Measurements from ENCODE around the gene ZNF808.
"Not testable (repeated sequence)": the region's sequence is repeated elsewhere in the genome, so short reads cannot be mapped to it uniquely, and the experiment has no call there.

Gene ZNF808

DNA sequence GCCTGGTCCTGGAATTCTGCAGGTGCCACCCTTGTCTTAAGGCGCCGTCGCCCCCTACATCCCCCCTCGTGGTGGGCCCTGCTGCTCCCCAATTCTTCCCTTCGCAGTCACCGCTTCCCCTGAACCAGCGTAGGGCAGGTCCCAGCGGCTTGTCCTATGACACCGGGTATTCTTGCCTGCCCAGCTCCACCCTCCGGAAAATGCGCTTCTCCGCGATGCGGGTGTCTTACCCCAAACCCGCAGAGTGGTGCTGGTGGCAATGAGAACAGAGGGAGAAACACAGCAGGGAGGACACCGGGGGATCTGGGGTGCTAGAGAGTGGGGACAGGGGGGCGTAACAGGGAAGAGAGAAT is 9.0 kb downstream of the ZNF808 start:
- no peak for DNase-seq

DNA sequence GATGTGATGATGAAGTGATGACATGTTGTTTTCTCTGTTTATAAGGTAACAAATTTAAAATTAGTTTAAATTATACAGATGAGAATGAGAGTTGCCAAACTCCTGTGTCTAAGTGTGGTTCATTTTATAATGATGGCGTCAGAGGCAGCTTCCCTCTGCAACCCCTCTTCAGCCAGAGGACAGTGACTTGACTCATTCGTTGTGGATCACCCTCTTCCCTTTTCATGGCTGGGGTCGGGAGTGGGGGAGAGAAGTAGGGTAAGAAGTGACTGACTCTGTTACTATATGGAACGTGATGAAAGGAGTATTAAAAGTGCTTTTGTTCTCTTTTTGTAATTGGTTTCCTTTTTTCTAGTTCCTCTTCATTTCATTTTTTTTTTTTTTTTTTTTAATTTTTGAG is 11.3 kb downstream of the ZNF808 start:
- DNase-seq, result not testable (repeated sequence)

DNA sequence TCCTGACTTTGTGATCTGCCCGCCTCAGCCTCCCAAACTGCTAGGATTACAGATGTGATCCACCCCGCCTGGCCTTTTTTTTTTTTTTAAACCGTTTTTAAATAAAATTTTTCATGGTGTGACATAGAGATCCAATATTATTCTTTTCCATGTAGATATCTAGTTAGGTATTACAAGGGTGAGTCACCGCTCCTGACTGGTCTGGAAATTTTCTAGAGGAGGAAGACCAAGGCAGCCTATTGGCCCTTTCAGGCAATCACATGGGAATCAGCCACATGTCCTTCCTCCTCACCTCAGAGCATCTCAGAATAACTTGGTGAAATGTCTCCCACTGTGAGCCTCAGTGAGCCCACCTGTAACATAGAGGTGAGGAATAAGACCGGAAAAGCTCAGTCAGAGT is 13.7 kb downstream of the ZNF808 start:
- DNase-seq, result not testable (repeated sequence)

DNA sequence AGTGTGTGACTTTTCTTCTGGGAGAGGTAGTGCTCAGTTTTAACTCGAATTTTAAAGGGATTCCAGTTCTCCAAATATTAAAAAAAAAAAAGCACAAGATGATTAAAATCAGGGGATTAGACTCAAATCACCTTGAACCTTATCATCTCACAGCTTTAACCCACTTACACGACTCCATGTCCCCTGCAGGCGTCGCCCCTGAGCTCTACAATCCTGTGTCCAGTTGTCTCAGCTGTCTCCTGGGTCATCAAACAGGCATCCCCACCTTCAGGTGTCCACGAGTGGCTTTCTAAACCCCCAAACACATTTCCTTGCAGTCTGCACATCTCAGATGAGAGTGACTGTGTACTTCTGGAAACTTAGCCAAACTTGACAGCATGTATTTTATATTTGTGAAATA is 14.1 kb downstream of the ZNF808 start:
- DNase-seq, result no peak

DNA sequence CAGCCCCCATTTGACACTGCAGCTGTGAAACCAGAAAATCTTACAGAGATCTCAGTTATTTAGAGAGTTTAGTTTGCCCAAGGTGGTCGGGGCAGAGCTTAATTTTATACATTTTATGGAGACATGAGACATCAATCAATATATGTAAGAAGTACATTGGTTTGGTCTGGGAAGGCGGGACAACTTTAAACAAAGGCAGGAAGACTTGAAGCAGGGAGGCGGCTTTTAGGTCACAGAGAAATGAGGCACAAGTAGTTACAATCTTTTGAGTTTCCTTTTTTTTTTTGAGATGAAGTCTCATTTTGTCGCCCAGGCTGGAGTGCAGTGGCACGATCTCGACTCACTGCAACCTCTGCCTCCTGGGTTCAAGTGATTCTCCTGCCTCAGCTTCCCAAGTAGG is 15.1 kb downstream of the ZNF808 start:
- DNase-seq, result not testable (repeated sequence)

DNA sequence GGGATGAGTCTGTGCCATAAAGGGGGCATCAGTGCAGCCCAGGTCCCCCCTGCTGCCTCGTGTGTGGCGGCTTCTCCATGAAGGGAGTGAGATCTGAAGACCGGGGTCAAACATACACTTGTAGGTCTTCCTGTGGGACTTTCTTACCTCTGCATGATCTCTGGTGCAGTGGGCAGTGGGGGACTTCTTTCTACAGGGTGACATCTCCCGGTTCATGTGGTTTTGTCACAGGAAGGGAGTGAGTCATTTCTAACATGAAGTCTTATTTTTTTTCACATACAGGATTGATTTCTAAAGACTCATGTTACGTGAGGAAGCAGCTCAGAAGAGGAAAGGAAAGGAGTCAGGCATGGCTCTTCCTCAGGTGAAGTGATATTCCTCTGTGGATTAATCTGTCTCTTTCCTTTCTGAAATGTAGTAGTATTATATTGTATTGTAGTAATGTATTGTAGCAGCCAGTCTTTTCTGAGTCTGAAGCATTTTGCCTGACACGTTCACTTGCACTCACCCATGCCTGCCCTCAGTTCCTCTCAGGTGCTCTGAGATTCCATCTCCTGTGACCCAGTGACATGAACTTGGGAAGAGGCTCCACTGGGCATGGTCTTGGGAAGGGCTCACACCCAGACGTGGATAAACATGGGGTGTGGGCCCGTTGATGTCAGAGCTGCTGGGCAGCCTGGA is 15.7 kb downstream of the ZNF808 start:
- DNase-seq, result no peak

DNA sequence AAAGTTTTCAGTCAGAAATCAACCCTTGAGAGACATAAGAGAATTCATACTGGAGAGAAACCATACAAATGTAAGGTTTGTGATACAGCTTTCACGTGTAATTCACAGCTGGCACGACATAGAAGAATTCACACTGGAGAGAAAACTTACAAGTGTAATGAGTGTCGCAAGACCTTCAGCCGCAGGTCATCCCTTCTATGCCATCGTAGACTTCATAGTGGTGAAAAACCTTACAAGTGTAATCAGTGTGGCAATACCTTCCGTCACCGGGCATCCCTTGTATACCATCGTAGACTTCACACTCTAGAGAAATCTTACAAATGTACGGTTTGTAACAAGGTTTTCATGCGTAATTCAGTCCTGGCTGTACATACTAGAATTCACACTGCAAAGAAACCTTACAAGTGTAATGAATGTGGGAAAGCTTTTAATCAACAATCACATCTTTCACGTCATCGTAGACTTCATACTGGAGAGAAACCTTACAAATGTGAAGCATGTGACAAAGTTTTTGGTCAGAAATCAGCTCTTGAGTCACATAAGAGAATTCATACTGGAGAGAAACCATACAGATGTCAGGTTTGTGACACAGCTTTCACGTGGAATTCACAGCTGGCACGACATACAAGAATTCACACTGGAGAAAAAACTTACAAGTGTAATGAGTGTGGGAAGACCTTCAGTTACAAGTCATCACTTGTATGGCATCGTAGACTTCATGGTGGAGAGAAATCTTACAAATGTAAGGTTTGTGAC is 26.9 kb downstream of the ZNF808 start:
- no peak for DNase-seq

DNA sequence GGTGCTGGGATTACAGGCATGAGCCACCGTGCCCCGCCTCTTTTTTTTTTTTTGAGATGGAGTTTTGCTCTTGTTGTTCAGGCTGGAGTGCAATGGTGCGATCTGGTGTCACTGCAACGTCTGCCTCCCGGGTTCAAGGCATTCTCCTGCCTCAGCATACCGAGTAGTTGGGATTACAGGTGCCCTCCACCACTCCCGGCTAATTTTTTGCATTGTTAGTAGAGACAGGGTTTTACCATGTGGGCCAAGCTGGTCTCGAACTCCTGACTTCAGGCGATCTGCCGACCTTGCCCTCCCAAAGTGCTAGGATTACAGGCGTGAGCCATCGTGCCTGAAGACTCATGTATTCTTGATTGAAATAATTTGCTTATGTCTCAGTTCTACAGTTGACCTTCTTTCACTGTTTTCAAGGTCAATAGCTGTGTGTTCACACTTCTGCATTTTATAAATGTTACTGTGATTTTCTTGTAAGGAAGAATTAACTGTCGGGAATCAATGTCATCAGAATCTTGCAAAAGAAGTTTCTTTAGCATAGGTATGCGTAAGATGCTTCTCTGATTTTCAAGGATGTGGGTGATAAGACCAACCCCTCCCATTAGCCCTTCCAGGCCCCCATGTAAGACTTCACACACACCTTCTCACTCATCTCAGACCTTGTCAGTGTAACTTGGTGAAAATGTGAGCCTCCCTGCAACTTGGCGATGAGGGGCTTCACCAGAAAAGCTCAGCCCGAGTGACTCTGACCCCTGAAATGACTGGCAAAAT is 29.9 kb downstream of the ZNF808 start:
- no peak for DNase-seq

DNA sequence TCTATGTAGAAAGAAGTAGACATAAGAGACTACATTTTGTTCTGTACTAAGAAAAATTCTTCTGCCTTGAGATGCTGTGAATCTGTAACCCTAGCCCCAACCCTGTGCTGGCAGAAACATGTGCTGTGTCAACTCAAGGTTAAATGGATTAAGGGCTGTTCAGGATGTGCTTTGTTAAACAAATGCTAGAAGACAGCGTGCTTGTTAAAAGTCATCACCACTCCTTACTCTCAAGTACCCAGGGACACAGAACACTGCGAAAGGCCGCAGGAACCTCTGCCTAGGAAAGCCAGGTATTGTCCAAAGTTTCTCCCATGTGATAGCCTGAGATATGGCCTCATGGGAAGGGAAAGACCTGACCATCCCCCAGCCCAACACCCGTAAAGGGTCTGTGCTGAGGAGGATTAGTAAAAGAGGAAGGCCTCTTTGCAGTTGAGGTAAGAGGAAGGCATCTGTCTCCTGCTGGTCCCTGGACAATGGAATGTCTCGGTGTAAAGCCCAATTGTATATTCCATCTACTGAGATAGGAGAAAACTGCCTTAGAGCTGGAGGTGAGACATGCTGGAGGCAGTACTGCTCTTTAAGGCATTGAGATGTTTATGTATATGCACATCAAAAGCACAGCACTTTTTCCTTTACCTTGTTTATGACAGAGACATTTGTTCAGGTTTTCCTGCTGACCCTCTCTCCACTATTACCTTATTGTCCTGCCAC is 31.4 kb downstream of the ZNF808 start:
- not testable (repeated sequence) for DNase-seq

DNA sequence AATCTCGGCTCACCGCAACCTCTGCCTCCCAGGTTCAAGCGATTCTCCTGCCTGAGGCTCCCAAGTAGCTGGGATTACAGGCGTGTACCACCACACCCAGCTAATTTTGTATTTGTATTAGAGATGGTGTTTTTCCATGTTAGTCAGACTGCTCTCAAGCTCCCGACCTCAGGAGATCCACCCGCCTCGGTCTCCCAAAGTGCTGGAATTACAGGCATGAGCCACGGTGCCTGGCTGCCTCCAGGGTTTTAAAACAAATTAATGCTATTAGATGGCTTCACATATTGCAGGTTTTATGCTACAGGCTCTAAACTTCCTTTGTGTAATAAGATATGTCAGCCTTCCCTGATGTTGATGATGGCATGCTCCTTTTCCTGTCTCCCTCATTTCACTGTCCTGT is 34.1 kb downstream of the ZNF808 start:
- DNase-seq, result not testable (repeated sequence)

DNA sequence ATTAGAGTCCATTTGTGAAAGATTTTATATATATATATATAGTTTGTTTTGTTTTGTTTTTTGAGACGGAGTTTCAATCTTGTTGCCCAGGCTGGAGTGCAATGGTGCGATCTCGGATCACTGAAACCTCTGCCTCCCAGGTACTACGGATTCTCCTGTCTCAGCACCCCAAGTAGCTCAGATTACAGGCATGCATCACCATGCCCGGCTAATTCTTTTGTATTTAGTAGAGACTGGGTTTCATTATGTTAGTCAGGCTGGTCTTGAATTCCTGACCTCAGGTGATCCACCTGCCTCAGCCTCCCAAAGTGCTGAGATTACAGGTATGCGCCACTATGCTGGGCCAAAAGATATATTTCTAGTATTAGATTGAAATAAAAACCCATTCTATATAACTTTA is 38.7 kb downstream of the ZNF808 start:
- no peak for DNase-seq

DNA sequence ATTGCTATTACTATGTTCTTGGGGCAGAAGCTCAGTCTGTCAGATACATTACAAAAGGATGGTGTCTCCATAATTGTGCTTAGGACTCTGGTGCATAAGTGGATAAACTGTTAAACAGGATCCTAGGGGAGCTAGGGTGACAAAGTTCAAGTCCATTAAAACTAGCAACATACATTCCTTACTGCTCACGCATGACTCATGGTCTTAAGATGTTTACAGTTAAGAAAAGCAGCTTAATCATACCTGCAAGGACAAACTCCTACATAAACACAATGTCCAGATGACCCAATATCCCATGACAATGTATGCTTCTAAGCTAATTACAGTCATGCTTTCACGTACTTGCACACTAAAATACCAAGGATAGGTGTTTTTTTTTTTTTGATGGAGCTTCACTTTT is 39.1 kb downstream of the ZNF808 start:
- DNase-seq, result no peak

DNA sequence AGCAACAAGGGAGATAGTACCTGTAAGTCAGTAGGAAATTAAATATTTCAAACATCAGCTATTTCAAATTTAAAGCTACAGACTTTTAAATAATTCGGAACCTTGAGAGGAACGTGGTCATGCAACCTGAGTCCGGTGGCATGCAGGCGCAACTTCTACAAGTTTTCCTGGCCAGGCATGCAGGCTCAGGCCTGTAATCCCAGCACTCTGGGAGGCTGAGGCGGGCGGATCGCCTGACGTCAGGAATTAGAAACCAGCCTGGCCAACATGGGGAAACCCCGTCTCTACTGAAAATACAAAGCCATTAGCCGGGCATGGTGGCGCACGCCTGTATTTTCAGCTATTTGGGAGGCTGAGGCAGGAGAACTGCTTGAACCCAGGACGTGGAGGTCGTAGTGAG is 40.5 kb downstream of the ZNF808 start:
- no peak for DNase-seq

DNA sequence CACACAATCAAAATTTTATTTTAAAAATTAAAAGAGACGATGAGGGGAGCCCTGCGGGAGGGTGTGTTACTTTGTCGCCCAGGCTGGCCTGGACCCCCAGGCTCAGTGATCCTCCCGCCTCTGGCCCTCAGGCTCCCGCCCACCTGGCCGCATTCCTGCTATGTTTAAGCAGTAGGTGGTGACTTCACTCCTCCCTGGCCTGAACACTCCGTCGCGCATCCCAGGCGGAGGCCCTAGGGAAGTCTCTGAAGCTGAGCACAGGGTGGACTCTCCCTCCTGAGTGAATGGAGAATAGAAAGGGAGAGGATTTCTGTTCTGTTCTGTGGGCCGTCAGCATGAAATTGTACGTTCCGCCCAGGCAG is 42.2 kb downstream of the ZNF808 start:
- DNase-seq, result not testable (repeated sequence)

DNA sequence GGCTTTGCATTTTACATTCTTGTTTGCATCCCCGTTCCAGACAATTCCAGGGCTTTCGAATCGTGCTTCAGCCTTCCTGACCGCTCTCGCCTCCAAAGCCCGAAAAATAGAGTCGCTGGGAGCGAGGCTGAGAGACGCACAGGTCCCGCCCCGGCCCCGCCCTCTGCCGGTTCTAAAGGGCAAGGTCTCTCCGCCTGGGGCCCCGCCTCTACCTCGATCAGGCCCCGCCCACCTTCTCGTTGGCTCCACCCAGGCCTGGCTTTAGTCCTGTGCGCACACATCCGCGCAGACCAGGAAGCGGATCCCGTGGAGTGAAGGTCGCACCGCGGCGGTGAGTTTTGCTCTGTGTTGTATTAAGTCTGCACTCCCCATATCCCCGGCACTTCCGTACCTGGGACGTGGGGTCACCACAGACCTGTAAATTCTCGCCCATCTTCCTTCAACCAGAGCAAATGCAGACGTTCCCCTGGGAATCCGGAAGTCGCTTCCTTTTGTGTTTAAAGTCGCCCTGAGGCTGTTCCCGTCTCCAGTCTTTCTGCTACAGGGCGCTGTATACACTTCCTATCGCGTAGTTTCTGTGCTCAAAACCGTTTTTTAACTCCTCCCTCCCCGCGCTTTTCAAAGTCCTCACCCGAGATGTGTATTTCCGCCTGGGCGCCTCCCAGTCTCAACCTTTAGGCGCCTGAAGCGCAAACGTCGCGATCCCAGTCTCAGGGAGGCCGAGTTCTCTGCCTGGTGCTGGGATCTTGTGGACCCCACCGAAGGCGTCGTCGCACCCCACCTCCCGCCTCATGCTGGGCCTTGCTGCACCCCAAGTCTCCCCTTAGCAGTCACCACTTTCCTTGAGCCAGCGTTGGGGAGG is 42.8 kb downstream of the ZNF808 start, which contains the start of gene ZNF701:
Gene ZNF701 (plus strand): TSS at position 288 of the 862 bp plus-strand sequence. CDS start 3,861 bp downstream, outside the sequence.
- peak; percentile 69 to 81 for DNase-seq

DNA sequence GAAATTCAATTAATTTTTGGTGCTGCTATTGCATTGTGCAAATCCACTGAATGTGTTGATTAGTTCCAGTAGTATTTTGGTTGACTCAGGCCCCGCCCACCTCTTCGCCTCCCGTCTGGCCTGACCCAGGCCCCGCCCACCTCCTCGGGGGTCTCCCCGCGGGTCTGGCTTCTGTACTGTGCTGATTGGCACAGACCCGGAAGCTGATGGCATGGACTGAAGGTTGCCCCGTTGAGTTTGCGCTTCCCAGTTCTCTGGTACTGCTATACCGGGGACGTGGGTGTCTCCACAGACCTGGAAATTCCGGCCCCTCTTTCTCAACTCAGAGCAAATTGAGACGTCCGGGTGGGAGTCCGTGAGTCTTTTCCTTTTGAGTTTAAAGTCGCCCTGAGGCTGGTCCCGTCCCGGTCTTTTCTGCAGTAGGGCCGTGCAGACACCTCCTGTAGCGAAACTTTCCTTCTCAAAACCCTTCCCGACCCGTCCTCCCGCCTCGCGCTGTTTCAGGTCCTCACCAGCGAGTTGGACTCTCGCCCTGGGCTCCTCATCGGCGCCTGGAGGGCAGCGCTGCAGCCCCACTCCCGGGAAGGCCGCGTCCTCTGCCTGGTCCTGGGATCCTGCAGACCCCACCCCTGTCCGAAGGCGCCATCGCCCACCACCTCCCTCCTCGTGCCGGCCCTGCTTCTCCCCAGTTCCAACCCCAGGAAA is 57.4 kb downstream of the ZNF808 start:
- no peak for DNase-seq

DNA sequence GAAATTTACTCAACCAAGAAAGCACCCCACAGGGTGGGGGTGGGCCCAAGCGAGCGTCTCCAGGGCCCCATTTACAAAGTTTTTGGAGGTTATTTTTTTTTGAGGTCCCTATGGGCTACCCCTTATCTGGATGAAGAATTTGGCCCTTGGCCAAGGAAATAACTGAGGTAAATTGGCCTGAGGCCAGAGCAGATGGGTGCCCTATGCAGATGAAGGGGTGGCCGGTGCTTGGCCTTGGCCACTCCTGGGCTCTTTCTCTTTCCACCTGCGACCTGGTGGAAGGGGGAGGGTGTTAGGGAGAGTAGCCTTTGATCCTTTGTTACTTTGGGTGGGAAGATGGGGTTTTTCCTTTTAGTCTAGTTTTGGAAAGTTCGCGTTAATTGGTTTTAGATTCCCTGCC is 58.1 kb downstream of the ZNF808 start:
- no peak for DNase-seq

DNA sequence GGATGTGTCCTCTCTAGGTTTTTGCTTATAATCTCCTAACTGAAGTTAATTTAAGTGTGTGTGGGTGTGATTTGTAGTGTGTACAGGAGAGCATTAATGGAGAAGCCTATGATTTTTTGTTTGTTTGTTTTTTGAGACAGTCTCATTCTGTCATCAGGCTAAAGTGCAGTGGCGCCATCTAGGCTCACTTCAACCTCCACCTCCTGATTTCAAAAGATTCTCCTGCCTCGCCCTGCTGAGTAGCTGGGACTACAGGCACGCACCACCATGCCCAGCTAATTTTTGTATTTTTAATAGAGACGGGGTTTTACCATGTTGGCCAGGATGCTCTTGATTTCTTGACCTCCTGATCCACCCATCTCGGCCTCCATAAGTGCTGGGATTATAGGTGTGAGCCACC is 63.3 kb downstream of the ZNF808 start:
- DNase-seq, result no peak

DNA sequence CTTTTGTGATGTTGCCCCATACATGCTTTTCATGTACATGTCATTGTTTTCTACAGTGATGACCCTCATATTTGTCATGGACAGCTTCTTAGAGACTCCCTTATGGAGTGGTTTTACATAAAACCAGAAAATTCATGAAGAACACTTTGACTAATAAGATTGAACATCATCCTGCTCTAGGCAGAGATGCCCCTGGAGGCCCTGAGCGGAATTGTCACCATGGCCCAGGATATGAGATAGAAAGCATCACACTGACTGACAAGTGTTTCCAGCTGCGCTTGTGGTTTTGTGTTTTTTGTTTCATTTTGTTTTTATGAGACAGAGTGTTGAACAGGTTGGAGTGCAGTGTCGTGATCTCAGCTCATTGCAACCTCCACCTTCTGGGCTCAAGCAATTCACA is 64.8 kb downstream of the ZNF808 start:
- no peak for DNase-seq

DNA sequence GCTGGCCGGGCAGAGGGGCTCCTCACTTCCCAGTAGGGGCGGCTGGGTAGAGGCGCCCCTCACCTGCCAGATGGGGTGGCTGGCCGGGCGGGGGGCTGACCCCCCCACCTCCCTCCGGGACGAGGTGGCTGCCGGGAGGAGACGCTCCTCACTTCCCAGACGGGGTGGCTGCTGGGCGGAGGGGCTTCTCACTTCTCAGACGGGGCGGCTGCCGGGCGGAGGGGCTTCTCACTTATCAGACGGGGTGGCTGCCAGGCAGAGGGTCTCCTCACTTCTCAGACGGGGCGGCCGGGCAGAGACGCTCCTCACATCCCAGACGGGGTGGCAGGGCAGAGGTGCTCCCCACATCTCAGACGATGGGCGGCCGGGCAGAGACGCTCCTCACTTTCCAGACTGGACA is 66.0 kb downstream of the ZNF808 start:
- DNase-seq, result not testable (repeated sequence)

DNA sequence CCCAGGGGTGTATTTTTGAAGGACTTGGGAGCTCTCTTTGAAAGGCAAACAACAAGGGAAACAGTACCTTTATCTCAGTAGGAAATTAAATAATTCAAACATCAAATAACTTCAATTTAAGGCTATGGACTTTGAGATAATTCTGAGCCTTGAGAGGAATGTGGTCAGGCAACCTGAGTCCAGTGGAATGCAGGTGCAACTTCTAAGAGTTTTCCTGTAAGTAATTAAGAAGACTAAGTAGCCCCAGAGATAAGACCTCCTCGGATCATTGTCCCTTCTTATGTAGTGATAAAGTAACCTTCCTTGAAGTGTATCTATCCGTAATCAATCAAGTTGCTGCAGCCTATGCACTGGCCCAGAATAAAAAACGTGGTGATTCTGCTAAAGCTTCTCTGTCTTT is 71.8 kb downstream of the ZNF808 start:
- DNase-seq, result no peak

DNA sequence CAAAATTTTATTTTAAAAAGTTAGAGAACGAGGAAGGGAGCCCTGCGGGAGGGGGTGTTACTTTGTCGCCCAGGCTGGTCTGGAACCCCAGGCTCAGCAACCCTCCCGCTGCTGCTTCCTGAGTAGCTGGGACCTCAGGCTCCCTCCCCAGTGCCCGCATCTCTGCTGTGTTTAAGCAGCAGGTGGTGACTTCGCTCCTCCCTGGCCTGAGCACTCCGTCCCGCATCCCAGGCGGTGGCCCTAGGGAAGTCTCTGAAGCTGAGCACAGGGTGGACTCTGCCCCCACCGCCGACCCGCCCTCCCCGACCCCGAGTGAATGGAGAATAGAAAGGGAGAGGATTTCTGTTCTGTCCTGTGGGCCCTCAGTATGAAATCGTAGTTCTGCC is 73.2 kb downstream of the ZNF808 start:
- peak in 1 of 2 experiments; percentile 21 for DNase-seq

All from NCI-H524 (cell line).